Chondrocyte (in vitro differentiated cells): ENCODE measurements around the gene ABHD5. TPM values are rescaled to one million over a fixed set of nuclear protein-coding genes. Genes with fewer than 3 reads are reported as not detected.

Source experiments
- DNase-seq: peaks from one replicate; pipeline ENCODE4 v3.0.0; 2021; ENCODE audit warnings: mixed read lengths, low spot score
- H3K27ac Mint-ChIP-seq: one replicate; pipeline ENCODE4 v1.8.0; 2021; ENCODE audit warnings: mild to moderate bottlenecking, moderate library complexity, mixed read lengths; ENCODE audit not compliant: unreplicated experiment
- H3K27me3 Mint-ChIP-seq: 2 replicates; pipeline ENCODE4 v1.8.0; 2021; ENCODE audit warnings: low read depth, mixed read lengths
- H3K36me3 Mint-ChIP-seq: 2 replicates; pipeline ENCODE4 v1.8.0; 2021; ENCODE audit warnings: low read depth, mixed read lengths
- H3K4me1 Mint-ChIP-seq: 2 replicates; pipeline ENCODE4 v1.8.0; 2021; ENCODE audit warnings: low read depth, mild to moderate bottlenecking, mixed read lengths
- H3K4me3 Mint-ChIP-seq: one replicate; pipeline ENCODE4 v1.8.0; 2021; ENCODE audit warnings: mild to moderate bottlenecking, moderate library complexity, mixed read lengths; ENCODE audit not compliant: unreplicated experiment
- H3K9me3 Mint-ChIP-seq: 2 replicates; pipeline ENCODE4 v1.8.0; 2021; ENCODE audit warnings: low read depth, mixed read lengths
- total RNA-seq: library from RNA; stranded (reverse); gene quantifications from 3 replicates; pipeline ENCODE4 v1.2.1, GENCODE V29; 2021
- TF ChIP-seq, protein P1 (sequence below): fragments of 200-600 bp; sonication (generic); IDR thresholded peaks from 2 replicates; pipeline ENCODE4 v1.5.0; 2021; ENCODE audit warnings: antibody characterized with exemption, mild to moderate bottlenecking, moderate library complexity

The ABHD5 gene
- total RNA-seq, 1 donor from 2014 or later: 12.7 TPM

DNA sequence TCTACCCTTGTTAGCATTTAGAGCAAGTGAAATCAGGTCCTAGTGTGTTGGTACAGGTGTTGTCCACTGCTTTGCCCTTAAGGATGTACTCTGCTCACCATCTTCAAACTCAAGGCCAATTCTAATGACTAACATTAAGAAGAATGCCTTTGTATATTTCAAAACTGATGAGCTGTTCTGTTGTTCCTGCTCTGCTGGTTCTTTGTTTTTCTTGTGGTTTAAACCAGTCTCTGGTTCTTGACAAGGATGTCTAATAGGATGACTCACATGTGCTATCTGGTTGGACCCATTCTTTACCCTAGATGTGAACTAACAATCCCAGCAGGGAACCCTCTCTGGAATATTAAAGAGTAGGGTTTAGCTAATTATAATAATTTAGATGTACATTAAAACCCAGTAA is 17.3 kb downstream of the ABHD5 start:
- no peaks in the 10 kb centered on the region for H3K27me3 Mint-ChIP-seq
- H3K4me1 Mint-ChIP-seq: peaks cover 14% of the 10 kb centered on the region
- TF ChIP-seq, protein P1, sequence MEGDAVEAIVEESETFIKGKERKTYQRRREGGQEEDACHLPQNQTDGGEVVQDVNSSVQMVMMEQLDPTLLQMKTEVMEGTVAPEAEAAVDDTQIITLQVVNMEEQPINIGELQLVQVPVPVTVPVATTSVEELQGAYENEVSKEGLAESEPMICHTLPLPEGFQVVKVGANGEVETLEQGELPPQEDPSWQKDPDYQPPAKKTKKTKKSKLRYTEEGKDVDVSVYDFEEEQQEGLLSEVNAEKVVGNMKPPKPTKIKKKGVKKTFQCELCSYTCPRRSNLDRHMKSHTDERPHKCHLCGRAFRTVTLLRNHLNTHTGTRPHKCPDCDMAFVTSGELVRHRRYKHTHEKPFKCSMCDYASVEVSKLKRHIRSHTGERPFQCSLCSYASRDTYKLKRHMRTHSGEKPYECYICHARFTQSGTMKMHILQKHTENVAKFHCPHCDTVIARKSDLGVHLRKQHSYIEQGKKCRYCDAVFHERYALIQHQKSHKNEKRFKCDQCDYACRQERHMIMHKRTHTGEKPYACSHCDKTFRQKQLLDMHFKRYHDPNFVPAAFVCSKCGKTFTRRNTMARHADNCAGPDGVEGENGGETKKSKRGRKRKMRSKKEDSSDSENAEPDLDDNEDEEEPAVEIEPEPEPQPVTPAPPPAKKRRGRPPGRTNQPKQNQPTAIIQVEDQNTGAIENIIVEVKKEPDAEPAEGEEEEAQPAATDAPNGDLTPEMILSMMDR: no peak
- no peak overlapping the region for H3K27ac Mint-ChIP-seq
- no peak for DNase-seq
- H3K4me3 Mint-ChIP-seq: no peak overlapping the region
- H3K36me3 Mint-ChIP-seq: peaks cover 13% of the 10 kb centered on the region
- no peaks in the 10 kb centered on the region for H3K9me3 Mint-ChIP-seq

DNA sequence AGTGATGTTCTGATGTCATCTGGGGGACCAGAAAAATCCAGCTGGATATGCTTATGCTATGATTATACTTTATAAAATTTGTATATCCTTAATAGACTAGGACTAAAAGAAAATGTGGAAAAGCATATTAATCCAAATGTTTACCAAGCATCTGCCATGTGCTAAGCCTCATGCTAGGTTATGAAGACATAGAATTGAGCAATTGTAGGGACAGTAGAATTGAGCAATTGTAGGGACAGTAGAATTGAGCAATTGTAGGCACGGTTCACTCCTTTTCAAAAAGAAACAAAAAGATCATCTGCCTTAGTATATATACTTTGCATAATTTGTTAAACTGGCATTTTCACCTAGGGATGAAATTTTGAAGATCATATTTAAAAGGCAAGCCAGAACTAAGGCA is 18.3 kb downstream of the ABHD5 start:
- H3K27me3 Mint-ChIP-seq: no peaks in the 10 kb centered on the region

DNA sequence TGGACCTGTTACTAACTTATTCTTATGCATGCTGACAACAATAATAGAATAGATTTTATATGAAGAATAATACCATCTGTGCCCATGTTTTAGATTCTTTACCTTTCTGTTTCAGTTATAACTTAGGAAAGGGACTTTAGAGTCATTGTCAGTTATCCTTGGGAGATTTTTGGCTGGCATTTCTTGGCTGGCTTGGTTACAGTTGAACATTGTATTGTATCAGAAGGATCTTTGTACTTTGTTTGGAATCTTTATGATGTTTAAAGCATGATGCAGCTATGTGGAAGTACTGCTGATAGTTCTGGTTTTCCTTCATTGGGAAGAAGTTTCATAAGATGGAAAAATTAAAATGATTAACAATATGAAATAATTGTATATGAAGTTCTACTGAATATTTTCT is 19.9 kb downstream of the ABHD5 start:
- Mint-ChIP-seq H3K27ac (no peak overlapping the region), H3K36me3 (peaks cover 21% of the 10 kb centered on the region), H3K9me3 (no peaks in the 10 kb centered on the region), H3K27me3 (no peaks in the 10 kb centered on the region), H3K4me1 (peaks cover 14% of the 10 kb centered on the region), H3K4me3 (no peak overlapping the region)
- TF ChIP-seq, protein P1: no peak
- no peak for DNase-seq

More for the DNA sequence above, 18.3 kb downstream of the ABHD5 start:
- Mint-ChIP-seq H3K27ac (no peak overlapping the region), H3K9me3 (no peaks in the 10 kb centered on the region), H3K36me3 (peaks cover 21% of the 10 kb centered on the region), H3K4me1 (peaks cover 14% of the 10 kb centered on the region), H3K4me3 (no peak overlapping the region)
- TF ChIP-seq, protein P1: no peak
- DNase-seq: no peak

DNA sequence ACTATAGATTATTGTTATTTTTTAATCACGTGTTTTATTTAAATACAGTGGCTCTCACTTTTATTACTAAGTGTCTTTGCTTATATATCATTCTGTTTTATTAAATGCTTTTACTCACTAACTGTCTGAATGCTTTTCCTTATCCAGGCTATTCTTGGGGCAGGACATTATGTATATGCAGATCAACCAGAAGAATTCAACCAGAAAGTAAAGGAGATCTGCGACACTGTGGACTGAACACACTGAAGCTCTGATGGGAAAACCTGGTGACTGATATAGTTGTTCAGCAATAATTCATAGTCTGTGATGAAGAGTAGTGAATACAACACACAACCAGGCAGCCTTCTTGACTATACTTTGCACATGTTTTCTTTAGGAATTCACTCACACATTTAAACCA is 27.6 kb downstream of the ABHD5 start:
- no peak overlapping the region for H3K27ac Mint-ChIP-seq
- H3K9me3 Mint-ChIP-seq: no peaks in the 10 kb centered on the region
- H3K4me3 Mint-ChIP-seq: no peak overlapping the region
- H3K27me3 Mint-ChIP-seq: no peaks in the 10 kb centered on the region
- TF ChIP-seq, protein P1: no peak
- peaks cover 14% of the 10 kb centered on the region for H3K36me3 Mint-ChIP-seq
- no peak for DNase-seq
- H3K4me1 Mint-ChIP-seq: peaks cover 9% of the 10 kb centered on the region

DNA sequence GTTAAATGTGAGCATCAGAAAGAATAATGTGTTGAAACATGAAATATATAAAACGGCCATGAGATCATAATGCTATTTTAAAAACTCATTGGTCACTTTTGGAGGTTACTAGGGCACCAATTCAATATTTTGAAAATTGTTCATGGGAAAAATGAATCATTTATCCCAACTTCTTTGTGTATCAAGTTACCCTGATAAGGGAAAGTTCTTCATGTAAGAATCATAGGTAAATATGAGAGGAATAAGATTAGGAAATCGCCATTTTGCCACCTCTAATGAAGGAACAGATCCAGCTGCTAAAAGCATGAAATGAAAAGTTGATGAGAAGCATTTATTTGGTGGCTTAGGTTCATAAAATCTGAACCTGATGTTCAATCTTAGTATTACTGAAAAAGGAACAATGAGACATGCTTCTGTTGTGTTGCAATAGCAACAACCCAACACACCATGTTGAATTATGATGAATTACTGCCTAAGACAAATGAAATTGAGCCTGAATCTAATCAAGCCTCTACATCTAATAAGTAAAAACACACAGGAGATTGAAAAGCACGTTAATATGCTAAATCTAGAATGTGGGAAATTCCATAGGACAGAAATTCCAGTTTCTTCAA is 32.5 kb downstream of the ABHD5 start:
- TF ChIP-seq, protein P1: no peak
- Mint-ChIP-seq H3K27ac (peak overlapping the region; percentile 55), H3K4me3 (no peak overlapping the region), H3K4me1 (peaks cover 22% of the 10 kb centered on the region), H3K27me3 (no peaks in the 10 kb centered on the region), H3K9me3 (no peaks in the 10 kb centered on the region), H3K36me3 (peaks cover 1% of the 10 kb centered on the region)
- DNase-seq: no peak
